CD4-positive, alpha-beta T cell (primary cell): Measurements from ENCODE around the gene NUP214. TPM values are rescaled to one million over a fixed set of nuclear protein-coding genes. Genes with fewer than 3 reads are reported as not detected.

Experiments used
- ATAC-seq: fragments of 200-7000 bp; cut with Tn5 transposase; one replicate; pipeline ENCODE4 v1.10.0; 2022; ENCODE audit warnings: mild to moderate bottlenecking; ENCODE audit not compliant: poor library complexity
- CTCF ChIA-PET: fragments of 350-600 bp; sonication (Branson Sonifier 250); formaldehyde crosslinking; loops from one replicate; lab custom pipeline; 2021; ENCODE audit warnings: antibody characterized with exemption, inconsistent platforms; lab: Charles Lee
- POLR2A ChIA-PET: fragments of 350-600 bp; sonication (Branson Sonifier 250); formaldehyde crosslinking; loops from one replicate; lab custom pipeline; 2021; ENCODE audit warnings: antibody characterized with exemption, inconsistent platforms; lab: Charles Lee
- DNase-seq, 14 experiments: peaks; one replicate each; pipeline ENCODE4 v3.0.0-alpha.2; 2013 to 2020; ENCODE audit warnings: mixed read lengths in 2 of 14
- H3K27ac ChIP-seq, 2 donors: one replicate each; pipeline versions ENCODE4 v1.5.1 to v1.7.0; 2013; ENCODE audit warnings: low read length in 2 of 2, low read depth in 1 of 2, mild to moderate bottlenecking in 1 of 2
- H3K27me3 ChIP-seq, 2 experiments: 1 replicate in 1 of 2; 2 replicates in 1 of 2; pipeline versions ENCODE4 v1.6.1 to v1.7.0; 2013; ENCODE audit warnings: low read length in 2 of 2, control low read depth in 1 of 2, mild to moderate bottlenecking in 1 of 2, moderate library complexity in 1 of 2; ENCODE audit not compliant: insufficient read depth in 2 of 2, control insufficient read depth in 1 of 2
- H3K36me3 ChIP-seq: one replicate; pipeline ENCODE4 v1.6.1; 2013; ENCODE audit warnings: low read length, control low read depth; ENCODE audit not compliant: insufficient read depth
- H3K4me1 ChIP-seq: one replicate; pipeline ENCODE4 v1.6.1; 2013; ENCODE audit warnings: low read length, control low read depth; ENCODE audit not compliant: insufficient read depth
- H3K4me3 ChIP-seq: one replicate; pipeline ENCODE4 v1.5.1; 2013; ENCODE audit warnings: mild to moderate bottlenecking, low read length, moderate library complexity
- H3K9me3 ChIP-seq, 2 experiments: 1 replicate in 1 of 2; 2 replicates in 1 of 2; pipeline versions ENCODE4 v1.6.1 to v1.7.0; 2013; ENCODE audit warnings: low read length in 2 of 2, mild to moderate bottlenecking in 2 of 2, control low read depth in 1 of 2, moderate library complexity in 1 of 2; ENCODE audit not compliant: control insufficient read depth in 1 of 2, insufficient read depth in 1 of 2
- H3K27ac Mint-ChIP-seq: one replicate; pipeline ENCODE4 v1.8.0; 2020; ENCODE audit warnings: mixed read lengths
- H3K27me3 Mint-ChIP-seq: one replicate; pipeline ENCODE4 v1.8.0; 2021; ENCODE audit warnings: mixed read lengths
- H3K36me3 Mint-ChIP-seq: one replicate; pipeline ENCODE4 v1.8.0; 2021; ENCODE audit warnings: low read depth, mixed read lengths
- H3K4me1 Mint-ChIP-seq: one replicate; pipeline ENCODE4 v1.8.0; 2021; ENCODE audit warnings: low read depth, mixed read lengths
- H3K4me3 Mint-ChIP-seq: one replicate; pipeline ENCODE4 v1.8.0; 2020; ENCODE audit warnings: mild to moderate bottlenecking, mixed read lengths
- H3K9me3 Mint-ChIP-seq: one replicate; pipeline ENCODE4 v1.8.0; 2020; ENCODE audit warnings: mixed read lengths
- CTCF ChIP-seq: fragments of 200-600 bp; IDR thresholded peaks from one replicate; pipeline ENCODE4 v1.8.0; 2022; ENCODE audit warnings: antibody characterized with exemption, mild to moderate bottlenecking
- intact Hi-C, 2 experiments: fragments of 100-400 bp; cut with DNase I in 1 of 2; cut with micrococcal nuclease in 1 of 2; formaldehyde crosslinking; loops; one replicate each; pipeline versions ENCODE4 v1.15.1 to v1.9.0; 2023 to 2025; cut with DNase I, micrococcal nuclease
- total RNA-seq, 174 experiments: library from RNA in 2 of 174; stranded (reverse) in 2 of 174; gene quantifications; one replicate each; pipeline ENCODE4 v1.2.3 and lab custom pipeline; 2021 to 2026

Gene NUP214
- total RNA-seq, 2 experiments from 2014 or later = 105 to 107 TPM

DNA sequence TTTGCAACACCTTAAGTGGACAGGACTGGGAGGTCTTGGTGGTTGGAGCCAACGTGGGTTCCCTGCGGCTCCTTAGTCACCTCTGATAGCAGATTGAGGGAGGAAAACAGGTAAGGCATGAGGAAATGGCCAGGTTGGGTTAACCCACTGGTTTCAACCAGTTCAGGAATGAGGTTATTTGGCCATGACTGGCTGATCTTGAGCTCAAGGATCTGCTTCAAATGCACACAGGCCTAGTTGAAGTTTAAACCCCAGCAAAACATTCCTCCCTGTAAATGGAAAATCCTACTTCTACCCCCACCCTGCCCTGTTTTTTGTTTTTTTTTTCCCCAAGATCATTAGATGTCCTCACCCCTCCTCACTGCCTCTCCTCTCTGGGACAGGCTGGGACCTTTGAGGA lies 3.2 kb upstream of the NUP214 start:
- Mint-ChIP-seq H3K9me3 (no peaks in the 10 kb centered on the region), H3K36me3 (peaks cover 16% of the 10 kb centered on the region), H3K4me1 (peaks cover 19% of the 10 kb centered on the region), H3K27ac (no peak overlapping the region), H3K27me3 (peaks cover 4% of the 10 kb centered on the region), H3K4me3 (no peak overlapping the region)
- ChIA-PET POLR2A (interaction anchor here (0.6 kb wide), 1 partner anchor 14 kb away, joined by 3 read pairs; no protein-coding TSS in a partner anchor), CTCF (no interaction called here)
- no peak for TF ChIP-seq CTCF
- H3K27ac ChIP-seq = no peak overlapping the region
- H3K36me3 ChIP-seq = peaks cover under 1% of the 10 kb centered on the region
- intact Hi-C loops = loop anchor here in 1 of 2 experiments (5.0 to 10.0 kb wide), 4 partner anchors 427 to 1553 kb away; partner anchors contain the start of genes EXOSC2, FUBP3, GTF3C4 and TTF1
- H3K4me1 ChIP-seq = peaks cover 24% of the 10 kb centered on the region
- H3K4me3 ChIP-seq = no peak overlapping the region
- H3K27me3 ChIP-seq = peaks cover 1 to 3% of the 10 kb centered on the region in 2 experiments
- no peak for ATAC-seq
- no peak for DNase-seq
- H3K9me3 ChIP-seq = no peaks in the 10 kb centered on the region

DNA sequence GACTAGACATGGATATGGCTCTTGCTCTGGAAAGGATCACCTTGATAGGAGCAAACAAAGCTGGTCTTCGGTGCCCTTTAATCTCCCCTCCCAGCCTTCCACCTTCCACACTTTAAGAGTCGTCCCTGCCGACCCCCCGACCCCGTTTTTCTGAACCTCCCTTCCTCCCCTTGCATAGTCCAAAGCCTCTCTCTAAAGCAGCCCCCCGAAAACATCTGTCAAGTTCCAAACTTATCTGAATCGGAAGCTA lies 423 bp upstream of the NUP214 start:
- H3K4me3 Mint-ChIP-seq = peak overlapping the region; percentile 96
- no peak for TF ChIP-seq CTCF
- DNase-seq (no peak), ATAC-seq (peak; percentile 0)
- no peaks in the 10 kb centered on the region for H3K27me3 Mint-ChIP-seq
- ChIA-PET POLR2A (interaction anchor here (0.6 to 1.7 kb wide), 14 partner anchors 113 to 1820 kb away, joined by 3 to 11 read pairs (median 4); partner anchors contain the start of genes EXOSC2, FAM78A, NTNG2 and SETX), CTCF (no interaction called here)
- H3K27me3 ChIP-seq = no peaks in the 10 kb centered on the region
- H3K4me3 ChIP-seq = peak overlapping the region; percentile 76
- H3K27ac ChIP-seq = peak overlapping the region; percentile 49 to 71
- H3K9me3 ChIP-seq = no peaks in the 10 kb centered on the region
- H3K36me3 Mint-ChIP-seq = peaks cover 44% of the 10 kb centered on the region
- peaks cover 28% of the 10 kb centered on the region for H3K36me3 ChIP-seq
- intact Hi-C loops = loop anchor here (1.0 to 10.0 kb wide), 8 partner anchors 152 to 1550 kb away; partner anchors contain the start of genes EXOSC2 (in 2 of the 2), FAM78A (in 1 of the 2), GTF3C4 (in 1 of the 2) and TTF1 (in 1 of the 2)
- H3K4me1 Mint-ChIP-seq = peaks cover 37% of the 10 kb centered on the region
- H3K9me3 Mint-ChIP-seq = no peaks in the 10 kb centered on the region
- H3K27ac Mint-ChIP-seq = peak overlapping the region; percentile 92
- peaks cover 24% of the 10 kb centered on the region for H3K4me1 ChIP-seq

GRCh38 chr9:131126059-131126426 lies 657 bp downstream of the NUP214 start:
- no peak for DNase-seq
- Histone ChIP-seq H3K27me3 (no peaks in the 10 kb centered on the region), H3K4me3 (peak overlapping the region; percentile 76), H3K36me3 (peaks cover 39% of the 10 kb centered on the region), H3K9me3 (no peaks in the 10 kb centered on the region), H3K4me1 (peaks cover 24% of the 10 kb centered on the region), H3K27ac (peak overlapping the region; percentile 78 to 87)
- Mint-ChIP-seq H3K9me3 (no peaks in the 10 kb centered on the region), H3K27ac (peak overlapping the region; percentile 92), H3K4me3 (peak overlapping the region; percentile 96), H3K27me3 (no peaks in the 10 kb centered on the region), H3K4me1 (peaks cover 37% of the 10 kb centered on the region), H3K36me3 (peaks cover 55% of the 10 kb centered on the region)
- POLR2A ChIA-PET = interaction anchor here (1.2 to 1.7 kb wide), 8 partner anchors 130 to 1819 kb away, joined by 3 to 9 read pairs (median 5); partner anchors contain the start of genes EXOSC2 and FAM78A
- ATAC-seq = no peak
- intact Hi-C loops = loop anchor here in 1 of 2 experiments (5.0 to 10.0 kb wide), 6 partner anchors 151 to 1549 kb away; partner anchors contain the start of genes EXOSC2, FAM78A, GTF3C4 and TTF1
- TF ChIP-seq CTCF = no peak
- CTCF ChIA-PET = no interaction called here
